Germinal center (tissue), 1 donor: ENCODE results near the gene ZMIZ1.

ENCODE experiments used
- DNase-seq: peaks from one replicate; pipeline ENCODE4 v3.0.0; 2012; ENCODE audit warnings: mixed read lengths, low spot score

ZMIZ1 gene

GRCh38 chr10:79246209-79246581 is 177.4 kb downstream of the ZMIZ1 start:
- DNase-seq = no peak

GRCh38 chr10:79246606-79247275 is 178.0 kb downstream of the ZMIZ1 start:
- no peak for DNase-seq

- no peak for DNase-seq
Observed at GRCh38 chr10:79247373-79248137, 178.8 kb downstream of the ZMIZ1 start.

- peak; percentile 45 for DNase-seq
Observed at GRCh38 chr10:79248341-79249185, 179.8 kb downstream of the ZMIZ1 start.

GRCh38 chr10:79249186-79250121 is 180.7 kb downstream of the ZMIZ1 start:
- DNase-seq = peak; percentile 34

- peak; percentile 64 for DNase-seq
Observed at GRCh38 chr10:79250259-79250658, 181.5 kb downstream of the ZMIZ1 start.

GRCh38 chr10:79252450-79252849 is 183.7 kb downstream of the ZMIZ1 start:
- peak; percentile 41 for DNase-seq

- DNase-seq = no peak
Observed at GRCh38 chr10:79252971-79253370, 184.2 kb downstream of the ZMIZ1 start.

- no peak for DNase-seq
Observed at GRCh38 chr10:79253704-79254103, 184.9 kb downstream of the ZMIZ1 start.

- DNase-seq = peak; percentile 36
Observed at GRCh38 chr10:79254333-79255006, 185.7 kb downstream of the ZMIZ1 start.

- peak; percentile 66 for DNase-seq
Observed at GRCh38 chr10:79255007-79255507, 186.3 kb downstream of the ZMIZ1 start.

- no peak for DNase-seq
Observed at GRCh38 chr10:79256264-79256806, 187.6 kb downstream of the ZMIZ1 start.

GRCh38 chr10:79258894-79259293 is 190.1 kb downstream of the ZMIZ1 start:
- DNase-seq = no peak

GRCh38 chr10:79259834-79260233 is 191.1 kb downstream of the ZMIZ1 start:
- no peak for DNase-seq

- DNase-seq = peak; percentile 51
Observed at GRCh38 chr10:79260811-79261740, 192.3 kb downstream of the ZMIZ1 start.

- peak; percentile 30 for DNase-seq
Observed at GRCh38 chr10:79262131-79262530, 193.4 kb downstream of the ZMIZ1 start.

GRCh38 chr10:79262959-79263746 is 194.4 kb downstream of the ZMIZ1 start:
- DNase-seq = no peak

GRCh38 chr10:79263939-79264338 is 195.2 kb downstream of the ZMIZ1 start:
- DNase-seq = no peak

- no peak for DNase-seq
Observed at GRCh38 chr10:79264942-79265341, 196.2 kb downstream of the ZMIZ1 start.
